WERI-Rb-1 (cell line): ENCODE results near the gene NDST4.

Source experiments
- DNase-seq: peaks from one replicate; pipeline ENCODE4 v3.0.0-alpha.2; 2020
- H3K27ac ChIP-seq: fragments of 250-450 bp; sonication (Bioruptor Pico); 2 replicates; pipeline ENCODE4 v1.5.1; 2020; ENCODE audit warnings: mild to moderate bottlenecking, moderate library complexity
- H3K27me3 ChIP-seq: fragments of 250-450 bp; sonication (Bioruptor Pico); 2 replicates; pipeline ENCODE4 v1.5.1; 2021; ENCODE audit warnings: mild to moderate bottlenecking, low read depth, moderate library complexity; ENCODE audit not compliant: insufficient read depth, severe bottlenecking
- H3K36me3 ChIP-seq: fragments of 250-450 bp; sonication (Bioruptor Pico); 2 replicates; pipeline ENCODE4 v1.5.1; 2020; ENCODE audit warnings: mild to moderate bottlenecking, moderate library complexity
- H3K4me3 ChIP-seq: 2 replicates; pipeline ENCODE4 v1.5.1; 2011; ENCODE audit warnings: low read depth, mild to moderate bottlenecking, control low read depth, low read length
- H3K9me3 ChIP-seq: fragments of 250-450 bp; sonication (Bioruptor Pico); 2 replicates; pipeline ENCODE4 v1.5.1; 2021; ENCODE audit warnings: mild to moderate bottlenecking, moderate library complexity; ENCODE audit not compliant: severe bottlenecking
- CTCF ChIP-seq: IDR thresholded peaks from 2 replicates; pipeline ENCODE4 v1.5.1; 2011; ENCODE audit warnings: low read depth, mild to moderate bottlenecking, control low read depth, inconsistent platforms, low read length

The NDST4 gene

GRCh38 chr4:114807759-114808404 lies 305.5 kb downstream of the NDST4 start:
- no peak overlapping the region for H3K4me3 ChIP-seq
- DNase-seq, result peak; percentile 65
- TF ChIP-seq CTCF, result peak; percentile 96
- H3K9me3 ChIP-seq, result no peaks in the 10 kb centered on the region
- H3K27ac ChIP-seq, result no peak overlapping the region
- no peaks in the 10 kb centered on the region for H3K36me3 ChIP-seq
- no peaks in the 10 kb centered on the region for H3K27me3 ChIP-seq

DNA sequence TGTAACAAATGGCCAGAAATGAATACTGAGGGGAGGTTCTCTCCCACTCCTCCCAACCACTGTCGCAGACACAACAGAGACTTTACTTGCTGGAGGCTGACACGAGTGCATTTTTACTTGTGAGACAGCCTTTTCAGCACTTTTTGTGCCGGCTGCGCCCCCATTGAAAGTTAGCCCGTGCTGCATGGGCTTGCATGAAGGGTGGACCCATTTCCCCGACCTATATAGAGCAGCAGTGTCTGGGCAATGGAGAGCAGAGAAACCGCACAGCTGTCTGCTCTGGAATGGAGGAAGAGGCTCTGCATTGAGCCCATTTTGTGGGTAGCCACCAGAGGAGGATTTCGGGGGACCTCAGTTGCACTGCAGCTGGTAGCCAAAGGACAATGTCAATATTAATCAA lies 306.1 kb downstream of the NDST4 start:
- Histone ChIP-seq H3K9me3 (no peaks in the 10 kb centered on the region), H3K27me3 (no peaks in the 10 kb centered on the region), H3K36me3 (no peaks in the 10 kb centered on the region), H3K4me3 (no peak overlapping the region), H3K27ac (no peak overlapping the region)
- no peak for DNase-seq
- TF ChIP-seq CTCF, result no peak

GRCh38 chr4:114791976-114792375 lies 321.4 kb downstream of the NDST4 start:
- no peak for DNase-seq
- no peak for TF ChIP-seq CTCF
- Histone ChIP-seq H3K27ac (no peak overlapping the region), H3K36me3 (no peaks in the 10 kb centered on the region), H3K27me3 (no peaks in the 10 kb centered on the region), H3K9me3 (no peaks in the 10 kb centered on the region), H3K4me3 (no peak overlapping the region)

DNA sequence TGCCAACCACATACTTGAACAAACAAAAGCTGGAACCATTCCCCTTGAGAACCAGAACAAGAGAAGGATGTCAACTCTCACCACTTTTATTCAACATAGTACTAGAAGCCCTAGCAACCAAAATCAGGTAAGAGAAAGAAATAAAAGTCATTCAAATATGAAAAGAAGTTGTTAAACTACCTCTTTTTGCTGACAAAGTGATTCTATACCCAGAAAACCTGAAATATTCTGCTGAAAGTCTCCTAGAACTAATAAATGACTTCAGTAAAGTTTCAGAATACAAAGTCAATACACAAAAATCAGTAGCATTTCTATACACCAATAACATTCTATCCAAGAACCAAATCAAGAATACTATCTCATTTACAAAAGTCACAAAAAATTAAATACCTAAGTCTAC lies 327.9 kb downstream of the NDST4 start:
- DNase-seq, result no peak
- Histone ChIP-seq H3K27me3 (no peaks in the 10 kb centered on the region), H3K4me3 (no peak overlapping the region), H3K9me3 (no peaks in the 10 kb centered on the region), H3K27ac (no peak overlapping the region), H3K36me3 (no peaks in the 10 kb centered on the region)
- no peak for TF ChIP-seq CTCF

DNA sequence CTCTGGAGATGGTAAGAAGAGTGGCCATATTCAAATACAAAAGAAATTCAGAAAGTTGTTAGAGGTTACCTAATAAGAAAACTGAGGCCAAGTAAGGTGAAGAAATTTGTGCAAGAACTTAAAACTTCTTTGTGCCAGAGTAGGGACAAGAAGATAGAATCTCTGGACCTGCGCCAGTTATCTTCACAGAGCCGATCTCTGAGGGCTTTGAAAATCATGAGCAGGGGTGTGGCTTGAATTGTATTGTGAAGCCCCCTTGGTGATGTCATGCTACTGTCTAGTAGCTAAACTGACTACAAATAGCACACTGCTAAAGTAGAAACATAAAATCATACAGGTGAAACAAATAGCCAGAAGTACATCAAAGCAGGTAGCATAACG lies 330.2 kb downstream of the NDST4 start:
- no peak overlapping the region for H3K27ac ChIP-seq
- TF ChIP-seq CTCF, result no peak
- no peaks in the 10 kb centered on the region for H3K36me3 ChIP-seq
- no peaks in the 10 kb centered on the region for H3K27me3 ChIP-seq
- H3K9me3 ChIP-seq, result no peaks in the 10 kb centered on the region
- DNase-seq, result no peak
- H3K4me3 ChIP-seq, result no peak overlapping the region
